ENCODE data around the gene CCDC30.

The CCDC30 gene

GRCh38 chr1:42700006-42700405, 236.9 kb downstream of the CCDC30 start:
- TF ChIP-seq, protein P1, sequence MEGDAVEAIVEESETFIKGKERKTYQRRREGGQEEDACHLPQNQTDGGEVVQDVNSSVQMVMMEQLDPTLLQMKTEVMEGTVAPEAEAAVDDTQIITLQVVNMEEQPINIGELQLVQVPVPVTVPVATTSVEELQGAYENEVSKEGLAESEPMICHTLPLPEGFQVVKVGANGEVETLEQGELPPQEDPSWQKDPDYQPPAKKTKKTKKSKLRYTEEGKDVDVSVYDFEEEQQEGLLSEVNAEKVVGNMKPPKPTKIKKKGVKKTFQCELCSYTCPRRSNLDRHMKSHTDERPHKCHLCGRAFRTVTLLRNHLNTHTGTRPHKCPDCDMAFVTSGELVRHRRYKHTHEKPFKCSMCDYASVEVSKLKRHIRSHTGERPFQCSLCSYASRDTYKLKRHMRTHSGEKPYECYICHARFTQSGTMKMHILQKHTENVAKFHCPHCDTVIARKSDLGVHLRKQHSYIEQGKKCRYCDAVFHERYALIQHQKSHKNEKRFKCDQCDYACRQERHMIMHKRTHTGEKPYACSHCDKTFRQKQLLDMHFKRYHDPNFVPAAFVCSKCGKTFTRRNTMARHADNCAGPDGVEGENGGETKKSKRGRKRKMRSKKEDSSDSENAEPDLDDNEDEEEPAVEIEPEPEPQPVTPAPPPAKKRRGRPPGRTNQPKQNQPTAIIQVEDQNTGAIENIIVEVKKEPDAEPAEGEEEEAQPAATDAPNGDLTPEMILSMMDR (IDR thresholded peaks at IDR 0.05; ENCODE audit: control insufficient read depth, extremely low read depth, insufficient read depth), result no peak
- no peak overlapping the region for H3K4me3 ChIP-seq (ENCODE audit: low read depth, low read length)
- DNase-seq (ENCODE audit: low read depth), result no peak

DNA sequence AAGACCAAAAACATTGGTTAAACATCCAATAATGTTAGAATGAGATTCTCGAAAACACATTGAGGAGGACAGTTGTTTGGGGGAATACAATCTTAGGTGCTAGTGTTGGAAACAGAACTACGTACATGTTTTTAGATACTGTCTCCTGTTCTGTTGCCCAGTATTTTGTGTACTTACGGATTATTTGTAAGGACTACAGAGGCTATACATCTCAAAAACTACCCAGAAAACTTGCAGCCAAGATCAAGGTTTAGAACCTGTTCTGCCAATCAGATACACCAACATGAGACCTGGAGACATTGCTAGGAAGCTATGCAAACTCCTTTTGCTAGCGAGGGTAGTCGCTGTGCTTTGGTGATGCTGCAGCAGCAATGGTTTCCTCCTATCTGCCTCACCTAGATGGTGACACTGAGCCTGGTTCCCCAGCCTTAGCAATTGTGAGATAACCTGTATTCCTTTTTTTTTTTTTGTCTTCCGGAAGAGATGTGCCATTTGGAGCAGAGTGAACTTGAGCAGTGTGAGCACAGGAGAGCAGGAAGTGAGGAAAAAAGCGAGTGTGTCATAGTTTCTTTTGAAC, 240.9 kb downstream of the CCDC30 start:
- H3K4me3 ChIP-seq (ENCODE audit: low read depth, low read length), result no peak overlapping the region
- TF ChIP-seq, protein P1 (IDR thresholded peaks at IDR 0.05; ENCODE audit: control insufficient read depth, extremely low read depth, insufficient read depth), result no peak
- DNase-seq (ENCODE audit: low read depth), result no peak
